NCI-H2029 (cell line): ENCODE data around the gene TMEM61.
"Not testable (repeated sequence)": the region's sequence is repeated elsewhere in the genome, so short reads cannot be mapped to it uniquely, and the experiment has no call there.

Experiments
- DNase-seq: peaks from one replicate; lab custom pipeline; 2025; lab: John Stamatoyannopoulos, UW

TMEM61 gene

DNA sequence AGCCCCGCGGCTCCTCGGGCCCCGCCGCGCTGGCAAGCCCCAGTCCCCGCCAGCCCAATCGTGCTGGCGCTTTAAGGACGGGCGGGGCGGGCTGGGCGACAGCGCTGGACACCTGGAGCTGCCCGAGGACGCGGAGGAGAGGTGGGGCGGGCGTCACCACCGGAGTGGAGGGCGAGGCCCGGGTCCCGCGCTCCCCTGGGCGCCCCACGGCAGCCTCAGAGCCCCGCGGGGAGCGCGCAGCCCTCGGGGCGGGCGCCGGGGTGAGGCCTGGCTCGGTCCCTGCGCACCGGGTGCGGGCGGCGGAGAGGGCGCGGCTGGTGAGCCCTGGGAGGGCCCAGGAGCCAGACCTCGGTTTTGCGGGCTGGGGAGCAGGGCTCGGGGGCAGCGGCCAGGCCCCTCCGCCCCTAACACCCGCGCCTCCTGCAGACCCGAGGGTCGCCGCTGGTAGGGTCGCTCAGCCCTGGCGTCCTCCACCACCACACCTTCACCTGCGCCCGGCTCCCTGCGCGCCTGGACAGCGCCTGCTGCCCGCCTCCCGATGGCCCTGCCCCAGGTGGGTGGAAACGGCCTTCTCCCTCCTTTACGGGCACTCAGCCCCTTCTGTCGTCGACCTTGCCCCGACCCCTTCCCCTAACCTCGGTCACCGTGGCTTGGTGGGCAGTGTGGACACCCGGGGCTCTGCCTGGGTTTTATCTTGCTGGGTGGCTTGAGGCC, at the start of gene TMEM61:
Gene TMEM61, plus strand, starts transcription at position 101 of the 714 bp plus-strand sequence. Its CDS starts 438 bp downstream, at position 539.
- peak; percentile 67 for DNase-seq

DNA sequence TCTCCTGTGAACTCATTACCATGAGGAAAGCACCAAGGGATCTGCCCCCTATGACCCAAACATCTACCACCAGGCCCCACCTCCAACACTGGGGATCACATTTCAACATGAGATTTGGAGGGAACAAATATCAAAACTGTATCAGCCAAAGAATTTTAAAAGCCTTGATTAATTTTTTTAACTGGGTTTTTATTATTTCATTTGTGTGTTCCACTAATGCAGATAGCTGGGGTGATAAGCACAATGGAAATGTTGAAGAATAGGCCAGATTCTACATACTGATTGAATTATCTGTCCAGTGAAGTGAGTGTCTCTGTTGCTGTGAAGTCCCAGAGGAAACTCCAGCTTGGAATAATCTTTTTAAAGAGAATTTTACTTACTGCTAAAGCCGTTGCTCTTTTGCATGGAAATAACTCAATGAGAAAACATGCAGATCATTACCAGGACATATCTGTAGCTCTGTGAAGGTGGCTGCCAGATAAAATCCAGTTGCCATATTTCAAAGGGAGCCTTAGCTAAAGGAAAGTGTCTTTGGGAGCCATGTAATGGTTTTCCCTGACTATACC, 49.1 kb upstream of the TMEM61 start:
- no peak for DNase-seq

DNA sequence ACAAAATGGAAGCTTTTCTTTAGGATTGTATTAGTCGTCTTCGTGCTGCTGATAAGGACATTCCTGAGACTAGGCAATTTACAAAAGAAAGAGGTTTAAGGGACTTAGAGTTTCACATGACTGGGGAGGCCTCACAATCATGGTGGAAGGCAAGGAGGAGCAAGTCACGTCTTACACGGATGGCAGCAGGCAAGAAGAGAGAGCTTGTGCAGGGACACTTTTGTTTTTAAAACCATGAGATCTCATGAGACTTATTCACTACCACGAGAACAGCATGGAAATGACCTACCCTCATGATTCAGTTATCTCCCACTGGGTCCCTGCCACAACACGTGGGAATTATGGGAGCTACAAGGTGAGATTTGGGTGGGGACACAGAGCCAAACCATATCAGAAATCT, 46.3 kb upstream of the TMEM61 start:
- not testable (repeated sequence) for DNase-seq

GRCh38 chr1:54934869-54935268, 45.6 kb upstream of the TMEM61 start:
- DNase-seq: no peak

- DNase-seq: no peak
Observed at GRCh38 chr1:54936791-54937190, 43.6 kb upstream of the TMEM61 start.

GRCh38 chr1:54937469-54937868, 43.0 kb upstream of the TMEM61 start:
- DNase-seq: no peak

GRCh38 chr1:54938955-54939354, 41.5 kb upstream of the TMEM61 start:
- DNase-seq: not testable (repeated sequence)

GRCh38 chr1:54940042-54940441, 40.4 kb upstream of the TMEM61 start:
- no peak for DNase-seq

DNA sequence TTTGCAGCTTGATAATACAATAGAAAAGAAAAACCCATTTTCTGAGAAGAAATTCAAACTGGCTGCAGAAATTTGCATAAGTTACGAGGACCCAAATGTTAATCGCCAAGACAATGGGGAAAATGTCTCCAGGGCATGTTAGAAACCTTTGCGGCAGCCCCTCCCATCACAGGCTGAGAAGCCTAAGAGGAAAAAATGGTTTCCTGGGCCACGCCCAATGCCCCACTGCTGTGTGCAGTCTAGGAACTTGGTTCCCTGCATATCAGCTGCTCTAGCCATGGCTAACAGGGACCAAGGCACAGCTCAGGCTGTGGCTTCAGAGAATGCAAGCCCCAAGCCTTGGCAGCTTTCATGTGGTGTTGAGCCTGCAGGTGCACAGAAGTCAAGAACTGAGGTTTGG, 37.5 kb upstream of the TMEM61 start:
- no peak for DNase-seq

DNA sequence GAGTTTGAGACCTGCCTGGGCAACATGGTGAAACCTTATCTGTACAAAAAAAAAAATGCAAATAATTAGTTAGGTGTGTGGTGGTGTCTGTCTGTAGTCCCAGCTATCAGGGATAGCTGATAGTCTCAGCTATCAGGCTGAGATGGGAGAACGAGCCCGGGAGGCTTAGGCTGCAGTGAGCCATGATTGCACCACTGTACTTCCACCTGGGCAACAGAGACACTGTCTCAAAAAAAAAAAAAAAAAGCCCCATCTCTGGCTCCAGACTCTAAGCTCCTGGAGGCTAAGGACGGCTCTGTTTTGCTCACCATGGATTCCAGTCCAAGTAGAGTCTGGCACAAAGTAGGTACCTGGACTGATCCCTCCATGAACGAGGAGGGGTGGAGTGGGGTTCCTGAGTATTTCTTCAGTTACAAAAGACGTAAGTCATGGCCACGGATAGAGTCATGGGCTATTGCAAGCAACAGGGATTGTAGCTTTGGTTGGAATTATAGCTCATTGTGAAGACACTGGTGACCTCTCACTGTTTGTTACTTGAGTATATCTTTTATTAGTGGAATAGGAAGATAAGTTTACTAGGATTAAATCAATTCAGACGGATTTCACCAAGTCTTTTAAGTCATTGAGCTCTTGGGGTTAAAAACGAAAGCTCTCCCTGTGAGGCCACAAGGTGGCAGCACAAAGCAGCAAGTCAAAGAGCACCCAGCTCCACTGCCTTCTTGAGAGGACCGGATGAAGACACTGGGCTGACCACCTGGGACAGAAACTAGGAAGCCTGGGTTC, 35.6 kb upstream of the TMEM61 start:
- peak; percentile 91 for DNase-seq

- DNase-seq: peak; percentile 76
Observed at GRCh38 chr1:54945393-54945936, 35.0 kb upstream of the TMEM61 start.

DNA sequence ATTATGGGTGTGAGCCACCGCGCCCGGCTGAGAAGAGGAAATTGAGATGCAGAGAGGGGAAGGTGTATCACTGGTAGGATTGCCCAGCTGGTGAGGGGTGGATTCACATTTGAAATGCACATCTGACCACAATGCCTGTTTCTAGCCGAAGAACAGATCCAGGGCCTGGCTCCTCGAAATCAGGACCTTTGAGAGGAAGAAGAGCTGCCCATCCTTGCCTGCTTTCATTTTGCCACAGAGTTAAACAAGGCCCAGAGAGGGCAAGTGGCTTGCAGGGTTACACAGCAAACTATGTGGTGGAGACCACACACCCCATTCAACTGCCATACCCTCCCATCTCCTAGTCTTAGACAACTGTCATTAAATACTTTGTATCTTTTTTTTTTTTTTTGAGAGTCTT, 32.9 kb upstream of the TMEM61 start:
- no peak for DNase-seq

DNA sequence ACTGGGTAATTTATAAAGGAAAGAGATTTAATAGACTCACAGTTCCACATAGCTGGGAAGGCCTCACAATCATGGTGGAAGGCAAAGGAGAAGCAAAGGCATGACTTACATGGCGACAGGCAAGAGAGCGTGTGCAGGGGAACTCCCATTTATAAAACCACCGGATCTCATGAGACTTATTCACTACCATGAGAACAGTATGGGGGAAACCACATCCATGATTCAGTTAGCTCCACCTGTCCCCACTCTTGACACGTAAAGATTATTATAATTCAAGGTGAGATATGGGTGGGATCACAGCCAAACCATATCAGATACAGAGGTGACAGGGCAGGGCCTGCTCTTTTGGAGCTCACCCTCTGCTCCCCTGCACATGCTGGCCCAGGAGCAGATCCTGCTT, 31.4 kb upstream of the TMEM61 start:
- DNase-seq: no peak

GRCh38 chr1:54950006-54950368, 30.4 kb upstream of the TMEM61 start:
- DNase-seq: no peak

DNA sequence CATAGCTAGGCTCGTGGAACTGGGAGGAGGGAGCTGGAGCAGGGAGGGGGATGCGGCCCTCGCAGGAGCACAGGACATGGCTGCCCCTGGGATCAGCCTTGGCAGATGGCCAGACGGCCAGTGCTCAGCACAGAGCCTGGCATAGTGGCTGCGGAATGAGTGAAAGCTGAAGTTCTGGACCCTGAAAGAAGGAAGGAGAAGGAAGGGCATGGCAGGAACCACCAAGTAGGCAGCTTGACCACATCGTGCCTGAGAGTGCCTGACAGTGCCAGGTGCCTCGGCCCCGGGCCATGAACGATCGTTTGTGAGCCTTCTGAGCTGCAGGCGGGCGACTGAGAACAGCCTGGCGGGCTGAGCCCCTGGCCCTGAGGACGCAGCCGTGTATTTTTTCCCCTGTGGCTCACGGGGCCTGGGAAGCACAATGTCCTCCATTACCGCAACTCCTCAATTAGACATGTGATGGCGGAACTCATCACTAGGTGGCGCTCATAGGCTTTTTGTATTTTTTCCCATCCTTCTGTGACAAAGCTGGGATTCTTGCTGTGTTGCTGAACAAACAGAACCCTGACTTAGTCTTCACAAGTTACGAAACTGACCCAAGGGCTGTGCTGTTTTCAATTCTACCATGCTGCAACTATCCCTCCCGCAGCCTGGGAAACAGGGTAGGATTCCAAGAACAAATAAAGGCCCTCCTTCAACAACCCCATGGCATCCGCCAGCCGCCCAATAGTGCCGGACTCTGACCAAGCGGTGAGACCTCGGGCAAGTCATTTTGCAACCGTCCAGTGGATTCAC, 29.9 kb upstream of the TMEM61 start:
- DNase-seq: peak; percentile 74

DNA sequence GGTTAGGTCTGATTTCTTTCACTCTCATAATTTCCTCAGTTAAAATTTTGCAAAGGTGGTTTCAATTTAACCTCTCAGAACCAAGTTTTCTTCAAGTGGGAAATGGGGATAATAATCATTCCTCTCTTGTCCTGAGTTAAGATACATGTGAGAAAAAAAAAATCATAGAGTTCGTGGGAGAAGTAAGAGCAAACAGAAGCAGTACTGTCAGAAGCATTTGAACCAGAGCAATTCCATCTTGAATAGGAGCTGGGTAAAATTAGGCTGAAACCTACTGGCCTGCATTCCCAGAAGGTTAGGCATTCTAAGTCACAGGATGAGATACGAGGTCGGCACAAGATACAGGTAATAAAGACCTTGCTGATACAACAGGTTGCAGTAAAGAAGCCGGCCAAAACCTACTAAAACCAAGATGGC, 28.6 kb upstream of the TMEM61 start:
- DNase-seq: no peak

GRCh38 chr1:54952950-54953718, 27.3 kb upstream of the TMEM61 start:
- DNase-seq: no peak

- no peak for DNase-seq
Observed at GRCh38 chr1:54953846-54954245, 26.6 kb upstream of the TMEM61 start.

GRCh38 chr1:54955359-54955758, 25.1 kb upstream of the TMEM61 start:
- DNase-seq: no peak

DNA sequence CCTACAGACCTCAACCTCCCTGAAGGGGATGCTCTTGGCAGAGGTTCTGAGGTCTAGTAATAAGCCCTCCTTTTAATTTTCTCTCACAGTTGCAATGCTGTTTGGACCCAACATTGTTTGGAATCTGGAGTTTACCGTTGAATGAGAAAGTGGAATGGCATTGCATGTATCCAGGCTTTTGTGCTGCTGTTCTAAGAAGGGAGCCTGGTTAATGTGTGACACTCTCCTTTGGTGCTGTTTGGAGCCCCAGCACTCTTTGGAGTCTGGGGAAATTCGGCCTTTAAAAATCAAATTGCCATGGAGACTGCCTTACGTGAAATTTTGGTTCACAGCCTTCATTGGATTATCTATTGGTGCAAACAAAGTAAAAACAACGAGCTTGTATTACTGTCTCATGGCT, 23.7 kb upstream of the TMEM61 start:
- no peak for DNase-seq

GRCh38 chr1:54959241-54959640, 21.2 kb upstream of the TMEM61 start:
- no peak for DNase-seq
